GM21526 (cell line): ENCODE results near the gene FAM3A.
A peak's percentile ranks its signal among the peaks of the same experiment; 100 is the strongest.
"Not testable (repeated sequence)": the region's sequence is repeated elsewhere in the genome, so short reads cannot be mapped to it uniquely, and the experiment has no call there.

Experiments
- ATAC-seq: cut with Tn5 transposase; IDR thresholded peaks from one replicate; pipeline ENCODE4 v1.9.1; 2021; ENCODE audit warnings: moderate library complexity; ENCODE audit not compliant: unreplicated experiment, low FRiP score

The FAM3A gene, protein sequence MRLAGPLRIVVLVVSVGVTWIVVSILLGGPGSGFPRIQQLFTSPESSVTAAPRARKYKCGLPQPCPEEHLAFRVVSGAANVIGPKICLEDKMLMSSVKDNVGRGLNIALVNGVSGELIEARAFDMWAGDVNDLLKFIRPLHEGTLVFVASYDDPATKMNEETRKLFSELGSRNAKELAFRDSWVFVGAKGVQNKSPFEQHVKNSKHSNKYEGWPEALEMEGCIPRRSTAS

DNA sequence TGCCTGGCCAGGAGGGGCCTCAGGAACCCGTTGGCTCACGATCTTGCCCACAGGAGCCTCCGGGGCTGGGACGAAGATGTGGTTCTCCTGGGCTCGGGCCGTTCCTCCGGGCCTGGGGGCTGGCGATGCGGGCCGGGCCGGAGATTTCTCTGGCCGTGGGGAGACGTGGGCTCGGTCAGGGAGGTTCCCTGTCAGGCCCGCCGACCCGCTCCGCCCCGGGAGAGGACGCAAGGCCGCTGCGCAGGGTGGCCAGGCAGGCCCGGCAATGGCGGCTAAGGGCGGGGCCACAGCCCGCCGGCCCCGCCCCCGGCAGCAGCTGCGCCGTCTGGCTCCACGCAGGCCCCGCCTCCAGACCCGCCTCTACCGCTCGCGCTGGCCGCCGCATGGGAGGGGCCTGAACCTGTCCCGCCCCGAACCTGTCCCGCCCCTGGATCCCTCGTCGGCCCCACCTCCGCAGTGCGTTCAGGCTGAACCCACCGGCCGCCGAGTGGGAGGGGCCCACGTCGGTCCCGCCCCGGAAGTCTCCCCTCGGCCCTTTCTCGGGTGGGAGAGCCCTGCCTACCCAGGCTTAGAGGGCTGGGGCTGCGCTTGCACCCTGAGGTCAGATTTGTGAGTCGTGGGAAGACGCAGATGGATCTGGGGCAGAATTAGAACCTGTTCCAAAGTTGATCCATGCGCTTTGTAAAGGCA, at the start of gene FAM3A:
TSS of gene FAM3A (minus strand) at position 267 of the 690 bp plus-strand sequence. CDS start 460 bp downstream, outside the sequence.
- ATAC-seq, result peak; percentile 80

DNA sequence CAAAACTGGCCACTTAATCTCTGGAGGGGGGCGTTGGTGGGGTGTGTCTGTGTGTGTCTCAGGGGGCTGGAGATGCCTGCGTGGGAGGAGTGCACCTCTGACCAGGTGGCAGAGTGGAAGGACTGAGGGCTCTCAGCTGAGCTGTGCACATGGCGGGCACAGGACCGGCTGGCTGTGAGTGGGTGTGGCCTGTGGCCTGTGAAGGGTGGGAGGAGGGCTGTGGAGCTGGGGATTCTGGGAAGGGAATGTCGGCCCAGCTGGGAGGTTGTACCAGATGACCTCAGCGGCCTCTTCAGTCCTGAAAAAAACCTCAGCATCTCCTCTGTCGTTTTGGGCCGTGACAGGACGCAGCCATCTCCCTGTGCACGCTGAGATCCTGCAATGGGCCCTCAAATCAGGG, 46.3 kb upstream of the FAM3A start:
- ATAC-seq, result not testable (repeated sequence)

DNA sequence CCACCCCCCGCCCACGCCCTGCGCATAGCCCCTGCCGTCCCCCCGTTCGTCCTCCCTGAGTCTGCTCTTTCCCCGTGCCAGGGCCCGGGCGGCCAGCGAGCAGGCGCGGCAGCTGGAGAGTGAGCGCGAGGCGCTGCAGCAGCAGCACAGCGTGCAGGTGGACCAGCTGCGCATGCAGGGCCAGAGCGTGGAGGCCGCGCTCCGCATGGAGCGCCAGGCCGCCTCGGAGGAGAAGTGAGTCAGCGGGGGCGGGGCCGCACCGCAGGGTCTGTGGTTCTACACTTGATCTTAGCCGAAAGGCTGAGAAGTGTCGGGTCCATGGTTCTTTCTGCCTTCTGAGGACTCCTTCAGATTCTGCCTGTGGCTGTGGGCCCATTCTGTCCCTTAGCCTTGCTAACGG, 44.3 kb upstream of the FAM3A start:
- not testable (repeated sequence) for ATAC-seq

DNA sequence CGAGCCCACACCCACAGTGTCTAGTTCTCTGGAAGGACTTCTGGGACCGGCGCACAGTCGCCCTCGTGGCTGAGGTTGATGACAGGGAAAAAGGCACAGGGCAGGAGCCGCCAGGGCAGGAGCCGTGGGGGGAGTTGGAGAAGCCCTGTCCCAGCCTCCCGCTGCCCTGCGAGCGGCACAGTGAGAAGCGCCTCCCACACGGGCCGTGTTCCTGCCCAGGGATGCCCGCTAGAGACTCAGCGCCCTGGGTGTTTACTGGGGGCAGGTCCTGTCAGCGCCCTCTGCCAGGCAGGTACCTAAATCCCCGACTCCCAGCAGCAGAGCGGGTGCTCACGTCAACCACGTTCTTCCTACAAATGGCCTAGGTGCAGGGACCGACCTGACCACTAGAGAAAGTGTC, 42.9 kb upstream of the FAM3A start:
- ATAC-seq, result not testable (repeated sequence)

DNA sequence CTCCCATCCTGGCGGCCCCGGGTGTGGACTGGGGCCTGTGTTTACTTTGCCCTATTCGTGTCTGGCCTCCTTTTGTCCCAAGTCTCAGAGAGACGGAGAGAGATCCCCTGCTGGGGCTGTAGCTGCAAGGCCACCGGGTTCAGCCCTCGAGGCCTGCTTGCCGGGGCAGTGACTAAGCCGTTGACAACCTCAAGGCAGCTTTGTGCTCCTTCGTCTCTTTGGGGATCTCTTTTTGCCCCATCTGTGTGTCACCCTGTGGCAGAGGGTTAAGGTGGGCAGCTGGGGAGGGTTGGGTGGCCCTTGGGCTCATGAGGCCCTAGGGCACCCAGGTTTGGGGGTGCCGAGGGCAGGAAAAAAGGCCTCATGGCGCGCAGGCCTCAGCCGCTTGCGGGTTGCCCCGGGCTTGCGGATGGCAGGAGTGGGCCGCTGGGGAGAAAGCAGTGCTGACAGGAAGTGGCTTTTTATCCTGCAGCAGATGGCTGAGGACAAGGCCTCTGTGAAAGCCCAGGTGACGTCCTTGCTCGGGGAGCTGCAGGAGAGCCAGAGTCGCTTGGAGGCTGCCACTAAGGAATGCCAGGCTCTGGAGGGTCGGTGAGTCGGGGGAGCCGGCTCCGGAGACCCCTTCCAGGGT, 42.1 kb upstream of the FAM3A start:
- not testable (repeated sequence) for ATAC-seq

DNA sequence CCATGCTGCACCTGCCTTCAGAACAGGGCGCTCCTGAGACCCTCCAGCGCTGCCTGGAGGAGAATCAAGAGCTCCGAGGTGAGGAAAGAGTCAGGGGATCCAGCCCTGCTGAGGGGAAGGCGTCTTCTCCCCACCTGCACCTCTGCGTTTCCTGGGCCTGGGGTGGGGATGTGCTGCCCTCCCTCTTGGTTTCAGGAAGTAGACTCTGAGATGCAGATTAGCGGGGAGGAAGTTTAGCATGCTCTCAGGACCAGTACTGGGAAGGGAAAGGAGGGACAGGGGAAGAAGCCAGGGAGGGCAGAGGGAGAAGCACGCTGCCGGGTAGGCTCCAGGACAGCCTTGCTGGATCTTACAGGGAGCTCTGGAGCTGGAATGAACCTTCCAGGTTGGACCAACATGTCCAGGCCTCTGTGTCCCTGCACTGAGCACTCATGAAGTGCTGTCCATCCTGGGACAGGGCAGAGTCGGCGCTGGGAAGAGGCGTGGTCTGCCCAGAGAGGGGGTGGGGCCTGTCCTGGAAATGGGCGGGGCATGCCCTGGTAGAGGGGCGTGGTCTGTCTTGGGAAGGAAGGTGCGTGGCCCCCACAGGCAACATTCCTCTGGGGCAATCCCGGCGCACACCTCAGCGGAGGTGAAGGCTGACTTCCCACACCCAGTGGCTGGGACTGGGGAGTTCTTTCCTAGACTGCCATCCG, 36.2 kb upstream of the FAM3A start:
- not testable (repeated sequence) for ATAC-seq

DNA sequence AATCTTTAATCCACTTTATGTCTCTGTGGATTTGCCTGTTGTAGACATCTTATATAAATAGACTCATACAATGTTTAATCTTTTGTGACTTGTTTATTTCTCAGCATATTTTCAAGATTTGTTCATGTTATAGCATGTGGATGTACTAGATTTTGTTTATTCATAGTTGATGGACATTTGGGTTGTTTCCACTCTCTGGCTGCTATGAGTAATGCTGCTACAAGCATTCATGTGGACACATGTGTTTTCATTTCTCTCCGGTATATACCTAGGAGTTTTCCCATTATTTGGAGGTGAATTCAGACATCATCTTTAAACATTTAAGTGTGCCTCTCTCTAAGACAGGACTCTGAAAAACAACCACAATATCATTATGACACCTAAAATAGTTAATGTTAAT, 33.7 kb upstream of the FAM3A start:
- ATAC-seq, result no peak

DNA sequence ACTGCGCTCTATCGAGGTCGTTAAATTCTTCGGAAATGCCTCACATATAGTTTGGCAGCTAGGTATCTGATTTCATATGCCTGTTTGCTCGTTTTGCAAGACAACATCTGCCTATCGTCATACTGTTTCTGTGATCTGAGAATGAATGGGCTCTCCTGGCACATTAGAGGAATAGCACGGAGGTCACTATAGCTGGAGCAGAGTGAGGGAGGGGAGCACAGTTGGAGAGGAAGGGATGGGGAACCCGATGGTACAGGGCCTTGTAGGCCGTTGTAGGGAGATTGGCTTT, 31.9 kb upstream of the FAM3A start:
- ATAC-seq, result no peak

DNA sequence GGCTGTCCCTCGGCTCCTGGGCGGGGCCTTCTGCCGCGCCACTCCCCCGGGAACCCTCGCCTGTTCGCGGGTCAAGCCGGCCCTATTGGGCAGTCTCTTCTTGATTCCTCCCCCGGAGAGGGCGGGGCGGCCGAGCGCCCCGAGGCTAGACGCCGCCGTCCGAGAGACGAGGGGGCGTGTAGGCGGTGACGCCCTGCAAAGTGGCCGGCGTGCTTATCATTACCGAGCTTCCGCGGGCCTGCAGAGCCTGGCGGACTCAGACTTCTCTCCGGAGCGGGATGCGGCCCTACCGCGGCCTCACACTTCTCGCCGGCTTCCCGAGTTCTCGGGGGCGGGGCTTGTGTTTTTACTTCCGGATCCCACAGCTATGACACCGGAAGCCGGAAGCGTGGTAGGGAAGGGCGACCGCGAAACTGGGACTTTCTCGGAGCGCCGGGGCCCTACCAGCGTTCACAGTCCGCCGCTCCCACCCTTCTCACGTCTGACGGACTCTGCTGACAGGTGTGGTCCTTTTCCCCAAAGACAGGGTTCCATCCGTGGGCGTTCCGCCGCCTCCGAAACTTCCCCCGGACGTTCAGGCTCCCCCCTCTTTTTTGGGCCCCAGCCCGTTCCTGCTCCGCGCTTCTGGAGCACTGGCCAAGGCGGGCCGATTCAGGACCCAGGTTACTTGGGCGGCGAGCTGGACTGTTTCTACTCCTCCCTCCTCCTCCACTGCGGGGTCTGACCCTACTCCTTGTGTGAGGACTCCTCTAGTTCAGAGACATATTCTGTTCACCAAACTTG, 31.4 kb upstream of the FAM3A start, which contains the start of gene IKBKG:
TSS of gene IKBKG (plus strand) at position 376 of the 783 bp plus-strand sequence. CDS start 4,383 bp downstream, outside the sequence.
- peak; percentile 74 for ATAC-seq

DNA sequence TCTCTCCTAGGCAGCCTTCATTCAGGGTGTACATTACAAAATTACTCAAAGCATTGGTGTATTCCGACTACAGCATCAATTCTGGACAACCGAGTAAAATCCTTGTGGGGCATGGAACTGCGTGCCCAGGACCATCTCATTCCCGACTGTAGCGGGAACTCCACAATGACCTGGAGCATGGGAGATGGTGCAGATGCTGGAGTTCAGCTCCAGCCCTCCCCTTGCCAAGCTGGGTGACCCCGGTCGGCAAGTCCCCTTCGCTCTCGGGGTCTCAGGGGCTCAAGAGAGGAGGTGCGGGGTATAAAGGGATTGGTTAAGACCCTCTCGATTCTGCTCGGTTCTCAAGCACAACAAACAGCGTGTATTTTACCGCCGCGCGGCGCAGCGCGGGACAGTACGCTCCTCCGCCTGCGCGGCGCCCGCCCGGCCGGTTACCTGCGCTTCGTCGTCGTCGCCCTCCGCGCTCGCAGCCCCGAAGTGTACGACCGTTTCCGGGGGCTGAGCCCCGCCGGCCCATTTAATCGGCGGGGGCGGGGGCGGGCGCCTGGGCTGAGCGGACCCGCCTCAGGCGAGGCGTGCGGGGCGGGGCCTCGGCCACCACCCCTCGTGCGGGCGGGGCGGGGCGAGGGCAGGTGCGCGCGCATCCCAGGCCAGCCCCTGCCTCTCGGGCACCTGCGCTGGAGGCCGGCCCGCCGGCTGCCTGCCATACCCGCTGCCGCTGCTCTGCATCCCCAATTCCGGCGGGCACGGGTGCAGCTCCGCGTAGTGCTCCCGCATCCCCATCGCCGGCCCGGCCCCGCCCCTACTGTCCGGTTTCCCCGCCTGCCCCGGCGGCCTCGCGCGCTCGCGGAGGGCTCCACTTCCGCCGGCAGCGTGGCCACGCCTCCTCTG, 30.6 kb upstream of the FAM3A start, which contains the start of gene G6PD:
TSS of gene G6PD (minus strand) at position 493 of the 891 bp plus-strand sequence. CDS start 691 bp downstream, outside the sequence.
- peak; percentile 41 for ATAC-seq

DNA sequence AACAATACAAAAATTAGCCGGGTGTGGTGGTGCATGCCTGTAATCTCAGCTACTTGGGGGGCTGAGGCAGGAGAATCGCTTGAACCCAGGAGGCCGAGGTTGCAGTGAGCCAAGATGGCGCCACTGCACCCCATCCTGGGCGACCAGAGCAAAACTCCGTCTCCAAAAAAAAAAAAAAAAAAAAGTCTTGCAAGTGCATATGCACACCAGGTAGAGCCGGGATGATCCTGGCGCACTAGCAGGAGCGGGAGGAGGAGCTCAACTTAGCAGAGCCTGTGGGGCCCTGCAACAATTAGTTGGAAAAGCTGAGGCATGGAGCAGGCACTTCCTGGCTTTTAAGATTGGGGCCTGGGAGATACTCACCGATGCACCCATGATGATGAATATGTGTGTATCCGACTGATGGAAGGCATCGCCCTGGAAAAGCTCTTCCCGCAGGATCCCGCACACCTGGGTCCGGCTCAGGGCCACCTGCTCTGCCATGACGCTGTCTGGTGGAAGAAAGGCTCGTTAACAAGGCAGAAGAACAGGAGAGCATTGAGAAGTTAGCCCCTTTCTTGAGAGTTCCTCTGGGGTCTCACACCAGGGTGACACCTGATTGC, 29.7 kb upstream of the FAM3A start:
- ATAC-seq, result no peak

DNA sequence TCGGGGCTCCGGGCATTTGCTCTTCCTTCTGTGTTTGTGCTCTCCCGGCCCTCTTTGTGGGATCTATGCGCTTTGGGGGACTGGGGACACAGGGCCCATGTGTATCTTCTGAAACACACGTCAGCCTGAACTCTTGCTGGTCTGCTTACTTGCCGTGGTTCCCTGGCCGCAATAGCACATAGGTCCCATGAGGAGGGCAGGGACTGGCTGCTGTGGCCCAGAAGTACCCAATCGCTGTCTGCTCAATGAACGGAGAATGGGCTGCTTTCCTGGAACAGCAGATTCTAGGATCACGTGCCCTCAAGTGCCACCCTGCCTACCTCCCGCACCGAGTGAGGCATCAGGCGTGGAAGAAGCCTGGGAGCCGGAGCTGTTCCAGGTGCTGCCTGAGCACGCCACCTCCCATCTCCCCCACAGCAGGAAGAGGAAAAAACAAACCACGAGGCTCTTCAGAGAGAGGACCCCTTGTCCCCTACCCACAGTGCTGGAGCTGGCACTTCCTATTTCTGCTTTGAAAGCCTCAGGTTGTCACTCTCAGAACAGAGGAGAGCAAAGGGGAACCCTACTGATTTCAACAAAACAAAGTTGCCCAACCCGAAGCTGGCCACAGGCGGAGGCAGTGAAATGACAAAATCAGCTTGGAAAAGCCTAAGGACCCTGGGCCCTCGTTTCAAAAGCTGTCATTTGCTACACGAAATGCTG, 26.8 kb upstream of the FAM3A start:
- no peak for ATAC-seq

DNA sequence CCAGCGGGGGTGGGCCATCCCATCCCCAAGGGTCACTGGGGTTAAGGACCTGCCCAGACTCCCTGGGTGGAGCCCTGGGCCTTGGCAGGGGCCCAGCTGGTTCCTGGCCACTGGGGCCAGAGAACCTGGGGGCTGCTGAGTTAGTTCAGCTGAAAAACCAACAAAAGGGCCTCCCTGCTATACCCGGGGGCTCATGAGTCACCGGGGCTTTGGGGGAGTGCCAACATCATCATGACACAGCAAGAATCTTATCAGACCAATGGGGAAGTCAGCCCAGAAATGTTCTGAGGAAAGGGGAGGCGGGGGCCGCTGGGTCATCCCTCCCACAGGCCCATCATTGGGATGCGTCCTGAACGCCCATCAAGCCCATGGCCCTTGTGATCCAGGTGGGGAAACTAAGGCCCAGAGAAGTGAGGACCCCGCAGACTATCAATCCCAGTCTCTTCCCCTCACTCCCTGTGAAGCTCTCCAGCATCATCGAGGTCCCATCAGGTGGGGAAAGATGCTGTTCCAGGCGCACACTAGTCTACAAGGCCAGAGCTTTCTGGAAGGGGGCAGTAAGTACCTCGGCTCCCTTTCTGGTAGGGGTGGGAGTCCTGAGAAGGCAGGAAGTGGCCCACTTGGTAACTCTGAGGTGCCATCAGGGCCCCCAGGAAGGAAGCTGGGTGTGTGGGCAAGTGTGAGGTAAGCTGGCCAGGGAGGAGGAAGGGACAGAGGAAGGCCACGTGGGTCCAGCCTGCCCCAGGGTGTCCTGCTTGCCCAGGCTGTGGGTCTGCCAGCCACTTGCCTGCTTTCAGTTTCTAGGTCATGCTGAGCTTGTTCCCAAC, 26.1 kb upstream of the FAM3A start:
- no peak for ATAC-seq

DNA sequence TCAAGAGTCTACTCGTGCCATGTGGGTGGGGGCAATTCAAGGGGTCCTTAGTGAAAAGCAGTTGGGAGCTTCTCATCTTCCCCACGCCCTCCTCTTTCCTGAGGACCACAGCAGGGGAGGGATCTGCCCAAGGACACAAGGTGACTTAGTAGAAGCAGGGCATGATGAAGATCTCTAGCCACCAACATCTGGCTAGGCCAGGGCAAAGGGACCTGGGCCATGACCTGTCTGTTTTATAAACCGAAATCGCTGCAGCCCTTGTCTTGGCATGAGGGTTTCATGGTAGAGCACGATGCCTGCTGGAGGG, 25.5 kb upstream of the FAM3A start:
- no peak for ATAC-seq

DNA sequence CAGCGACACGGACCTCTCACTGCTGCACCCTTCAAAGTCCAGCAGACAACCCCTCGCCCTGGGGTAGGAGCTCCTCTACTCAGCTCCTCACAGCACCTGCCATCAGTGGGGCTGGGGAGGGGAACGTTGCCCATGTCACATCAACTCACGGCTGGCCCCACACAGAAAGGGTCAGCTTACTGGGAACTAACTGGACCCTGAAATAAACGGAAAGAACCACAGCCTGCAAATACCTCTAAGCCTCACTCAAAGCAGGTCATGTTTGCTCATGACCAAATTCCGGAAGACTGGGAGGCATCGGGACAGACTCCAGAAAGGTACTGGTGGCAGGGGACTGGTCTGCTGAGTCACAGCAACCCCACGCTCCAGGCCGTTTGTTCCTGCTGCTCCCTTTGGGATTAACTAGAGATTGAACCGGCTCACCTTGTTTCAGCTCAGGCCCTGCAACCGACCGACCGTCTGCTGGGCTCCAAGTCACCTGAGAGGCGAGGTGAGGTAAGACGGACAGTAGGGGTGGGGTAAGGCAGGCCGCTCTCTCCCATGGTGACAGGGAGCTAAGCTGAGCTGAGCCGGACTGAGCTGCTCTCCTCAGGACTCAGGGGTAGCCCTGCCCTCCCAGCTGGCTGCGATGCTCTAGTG, 25.0 kb upstream of the FAM3A start:
- ATAC-seq, result no peak

DNA sequence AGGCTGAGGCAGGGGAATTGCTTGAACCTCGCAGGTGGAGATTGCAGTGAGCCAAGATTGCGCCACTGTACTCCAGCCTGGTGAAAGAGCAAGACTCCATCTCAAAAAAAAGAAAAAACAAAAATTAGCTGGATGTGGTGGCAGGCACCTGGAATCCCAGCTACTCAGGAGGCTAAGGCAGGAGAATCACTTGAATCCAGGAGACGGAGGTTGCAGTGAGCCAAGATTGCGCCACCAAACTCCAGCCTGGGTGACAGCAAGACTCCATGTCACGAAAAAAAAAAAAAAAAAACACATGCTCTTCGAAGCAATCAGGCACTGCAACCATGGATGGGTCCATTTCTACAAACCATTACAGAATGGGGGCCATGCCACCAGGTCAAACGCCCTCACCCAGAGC, 24.3 kb upstream of the FAM3A start:
- ATAC-seq, result not testable (repeated sequence)

DNA sequence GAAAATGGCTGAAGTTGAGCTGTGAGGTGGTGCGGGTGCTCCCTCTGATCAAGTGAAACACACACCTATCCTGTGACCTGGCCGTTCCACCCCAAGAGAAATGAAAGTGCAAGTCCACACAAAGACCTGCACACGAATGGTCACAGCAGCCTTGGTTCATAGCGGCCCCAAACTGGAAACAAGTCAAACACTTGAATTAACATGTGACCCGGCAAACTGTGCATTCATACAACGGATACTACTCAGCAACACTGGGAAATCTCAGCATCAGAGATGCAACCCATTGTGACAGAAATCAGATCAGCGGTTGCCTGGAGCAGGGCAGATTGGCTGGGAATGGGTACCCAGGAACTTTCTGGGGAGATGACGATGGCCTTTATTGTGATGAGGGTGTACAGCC, 23.0 kb upstream of the FAM3A start:
- no peak for ATAC-seq
